ENCODE data around the gene MTMR10.

DNA sequence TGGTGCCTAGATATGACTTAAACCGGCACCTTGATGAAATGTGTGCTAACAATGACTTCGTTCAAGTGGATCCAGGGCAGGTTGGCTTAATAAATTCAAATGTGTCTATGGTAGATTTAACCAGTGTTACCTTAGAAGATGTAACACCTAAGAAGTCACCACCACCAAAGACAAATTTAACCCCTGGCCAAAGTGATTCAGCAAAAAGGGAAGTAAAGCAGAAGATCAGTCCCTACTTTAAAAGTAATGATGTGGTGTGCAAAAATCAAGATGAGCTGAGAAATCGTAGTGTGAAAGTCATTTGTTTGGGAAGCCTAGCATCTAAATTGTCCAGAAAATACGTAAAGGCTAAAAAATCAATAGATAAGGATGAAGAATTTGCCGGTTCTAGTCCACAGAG is 86.6 kb downstream of the MTMR10 start:
- TF ChIP-seq CHD2 (IDR thresholded peaks at IDR 0.05; ENCODE audit: low read length, partially characterized antibody) (no peak), RCOR1 (IDR thresholded peaks at IDR 0.05; ENCODE audit: low read depth, low read length) (no peak), ZFP36 (IDR thresholded peaks at IDR 0.05; ENCODE audit: borderline replicate concordance, partially characterized antibody) (no peak), CEBPB (IDR thresholded peaks at IDR 0.05) (no peak), KDM1A (IDR thresholded peaks at IDR 0.05; ENCODE audit: low read depth) (no peak), POLR2A (IDR thresholded peaks at IDR 0.05; ENCODE audit: low read length) (no peak)
- TF ChIP-seq, protein P1, sequence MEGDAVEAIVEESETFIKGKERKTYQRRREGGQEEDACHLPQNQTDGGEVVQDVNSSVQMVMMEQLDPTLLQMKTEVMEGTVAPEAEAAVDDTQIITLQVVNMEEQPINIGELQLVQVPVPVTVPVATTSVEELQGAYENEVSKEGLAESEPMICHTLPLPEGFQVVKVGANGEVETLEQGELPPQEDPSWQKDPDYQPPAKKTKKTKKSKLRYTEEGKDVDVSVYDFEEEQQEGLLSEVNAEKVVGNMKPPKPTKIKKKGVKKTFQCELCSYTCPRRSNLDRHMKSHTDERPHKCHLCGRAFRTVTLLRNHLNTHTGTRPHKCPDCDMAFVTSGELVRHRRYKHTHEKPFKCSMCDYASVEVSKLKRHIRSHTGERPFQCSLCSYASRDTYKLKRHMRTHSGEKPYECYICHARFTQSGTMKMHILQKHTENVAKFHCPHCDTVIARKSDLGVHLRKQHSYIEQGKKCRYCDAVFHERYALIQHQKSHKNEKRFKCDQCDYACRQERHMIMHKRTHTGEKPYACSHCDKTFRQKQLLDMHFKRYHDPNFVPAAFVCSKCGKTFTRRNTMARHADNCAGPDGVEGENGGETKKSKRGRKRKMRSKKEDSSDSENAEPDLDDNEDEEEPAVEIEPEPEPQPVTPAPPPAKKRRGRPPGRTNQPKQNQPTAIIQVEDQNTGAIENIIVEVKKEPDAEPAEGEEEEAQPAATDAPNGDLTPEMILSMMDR (IDR thresholded peaks at IDR 0.05), result no peak

All from A549 (cell line).